HCT116 (cell line): ENCODE results near the gene SHROOM3. TPM values are rescaled to one million over a fixed set of nuclear protein-coding genes. Genes with fewer than 3 reads are reported as not detected.

ENCODE experiments used
- ATAC-seq: fragments of 200-7000 bp; cut with Tn5 transposase; 2 replicates; pipeline ENCODE4 v1.9.1; 2020; ENCODE audit warnings: mild to moderate bottlenecking, moderate library complexity
- BruUV-seq: library from RNA; stranded (reverse); fragments of 400-500 nt; replicated peaks from 2 replicates; lab custom pipeline; 2021; lab: Mats Ljungman, UMichigan
- CTCF ChIA-PET: fragments of 300-600 bp; sonication (Branson Sonifier 250); formaldehyde crosslinking; loops from one replicate; lab custom pipeline; 2021; ENCODE audit warnings: antibody characterized with exemption; lab: Charles Lee
- POLR2A ChIA-PET: fragments of 300-600, 350-600 bp; sonication (Branson Sonifier 250); formaldehyde crosslinking; loops from one replicate; lab custom pipeline; 2021; ENCODE audit warnings: antibody characterized with exemption; lab: Charles Lee
- RAD21 ChIA-PET, 2 experiments: fragments of 300-600 bp; sonication (Branson Sonifier 250); formaldehyde crosslinking; loops; one replicate each; lab custom pipeline; 2023; ENCODE audit warnings: low total read pairs in 2 of 2; ENCODE audit not compliant: uncharacterized antibody in 2 of 2, unreplicated experiment in 2 of 2, low non-redundant PET in 1 of 2; lab: Charles Lee
- DNase-seq: peaks from one replicate; pipeline ENCODE4 v3.0.0-alpha.2; 2010; ENCODE audit warnings: low read depth, low spot score
- H2AFZ ChIP-seq: fragments of 200-600 bp; shearing (Covaris generic), sonication (generic); 2 replicates; pipeline ENCODE4 v1.6.1; 2017; ENCODE audit warnings: low read depth, mixed run types, mixed read lengths, antibody characterized with exemption, low read length; ENCODE audit not compliant: poor library complexity, severe bottlenecking
- H3K27ac ChIP-seq: 2 replicates; pipeline ENCODE4 v1.5.1; 2012; ENCODE audit warnings: low read depth, low read length
- H3K27me3 ChIP-seq: fragments of 200-600 bp; sonication (generic); 2 replicates; pipeline ENCODE4 v1.6.1; 2016; ENCODE audit warnings: mixed run types, low read length, mixed read lengths; ENCODE audit not compliant: insufficient read depth
- H3K36me3 ChIP-seq, 2 experiments: fragments of 200-500 bp in 1 of 2; fragments of 200-600 bp in 1 of 2; sonication (Bioruptor generic) in 1 of 2; sonication (generic) in 1 of 2; 2 replicates each; pipeline versions ENCODE4 v1.5.1 to v1.6.1; 2014 to 2016; ENCODE audit warnings: low read length in 2 of 2, inconsistent platforms in 1 of 2, mixed read lengths in 1 of 2, mixed run types in 1 of 2; ENCODE audit not compliant: insufficient read depth in 2 of 2, control insufficient read depth in 1 of 2
- H3K4me1 ChIP-seq, 2 experiments: fragments of 200-600 bp in 1 of 2; sonication (generic) in 1 of 2; 2 replicates each; pipeline versions ENCODE4 v1.5.1 to v1.6.1; 2012 to 2017; ENCODE audit warnings: low read length in 2 of 2, inconsistent platforms in 1 of 2, mild to moderate bottlenecking in 1 of 2, mixed read lengths in 1 of 2, mixed run types in 1 of 2, moderate library complexity in 1 of 2; ENCODE audit not compliant: insufficient read depth in 2 of 2, control insufficient read depth in 1 of 2
- H3K4me2 ChIP-seq: fragments of 200-600 bp; sonication (generic); 2 replicates; pipeline ENCODE4 v1.6.1; 2017; ENCODE audit warnings: mixed run types, low read length, mixed read lengths
- H3K4me3 ChIP-seq, 2 experiments: fragments of 200-600 bp in 1 of 2; sonication (generic) in 1 of 2; replicated peaks in 1 of 2; 2 replicates each; pipeline ENCODE4 v1.5.1; 2011 to 2016; ENCODE audit warnings: low read length in 2 of 2, control low read depth in 1 of 2, low read depth in 1 of 2, mild to moderate bottlenecking in 1 of 2, mixed read lengths in 1 of 2, mixed run types in 1 of 2
- H3K79me2 ChIP-seq: fragments of 200-600 bp; sonication (generic); 2 replicates; pipeline ENCODE4 v1.6.1; 2017; ENCODE audit warnings: mild to moderate bottlenecking, mixed run types, low read length, moderate library complexity, mixed read lengths; ENCODE audit not compliant: insufficient read depth
- H3K9ac ChIP-seq: fragments of 200-600 bp; sonication (generic); 2 replicates; pipeline ENCODE4 v1.6.1; 2016; ENCODE audit warnings: low read length, mixed read lengths
- H3K9me2 ChIP-seq: fragments of 200-600 bp; sonication (generic), shearing (Covaris generic); 2 replicates; pipeline ENCODE4 v1.6.1; 2017; ENCODE audit warnings: mixed run types, mild to moderate bottlenecking, moderate library complexity; ENCODE audit not compliant: insufficient read depth
- H3K9me3 ChIP-seq, 2 experiments: fragments of 200-500 bp in 1 of 2; fragments of 200-600 bp in 1 of 2; sonication (Bioruptor generic) in 1 of 2; sonication (generic) in 1 of 2; 2 replicates each; pipeline ENCODE4 v1.6.1; 2014 to 2017; ENCODE audit warnings: low read length in 2 of 2, mixed read lengths in 2 of 2, inconsistent platforms in 1 of 2, low read depth in 1 of 2, mild to moderate bottlenecking in 1 of 2, mixed run types in 1 of 2, moderate library complexity in 1 of 2; ENCODE audit not compliant: control insufficient read depth in 1 of 2, insufficient read depth in 1 of 2
- H4K20me1 ChIP-seq: fragments of 200-600 bp; sonication (generic), shearing (Covaris generic); 2 replicates; pipeline ENCODE4 v1.6.1; 2017; ENCODE audit warnings: mixed run types, mild to moderate bottlenecking, moderate library complexity; ENCODE audit not compliant: insufficient read depth
- CEBPB ChIP-seq: IDR thresholded peaks from 2 replicates; pipeline ENCODE4 v1.6.1; 2012; ENCODE audit warnings: low read depth
- EGR1 ChIP-seq: IDR thresholded peaks from 2 replicates; pipeline ENCODE4 v1.6.1; 2012; ENCODE audit warnings: low read depth
- ELF1 ChIP-seq: IDR thresholded peaks from 2 replicates; pipeline ENCODE4 v1.6.1; 2012; ENCODE audit warnings: low read depth, borderline replicate concordance
- EZH2 ChIP-seq: fragments of 200-600 bp; sonication (generic); IDR thresholded peaks from 2 replicates; pipeline ENCODE4 v1.6.1; 2017; ENCODE audit warnings: antibody characterized with exemption, mixed run types
- EZH2phosphoT487 ChIP-seq: fragments of 200-600 bp; IDR thresholded peaks from 2 replicates; pipeline ENCODE4 v1.6.1; 2018; ENCODE audit warnings: antibody characterized with exemption, borderline replicate concordance
- FOSL1 ChIP-seq: IDR thresholded peaks from 2 replicates; pipeline ENCODE4 v1.6.1; 2012; ENCODE audit warnings: low read depth
- POLR2AphosphoS5 ChIP-seq: IDR thresholded peaks from 2 replicates; pipeline ENCODE4 v1.6.1; 2011; ENCODE audit warnings: mild to moderate bottlenecking, low read depth, low read length, moderate library complexity
- RAD21 ChIP-seq: IDR thresholded peaks from 2 replicates; pipeline ENCODE4 v1.6.1; 2012; ENCODE audit warnings: low read depth, mild to moderate bottlenecking
- SIN3A ChIP-seq: IDR thresholded peaks from 2 replicates; pipeline ENCODE4 v1.6.1; 2012; ENCODE audit warnings: low read depth
- SP1 ChIP-seq: IDR thresholded peaks from 2 replicates; pipeline ENCODE4 v1.6.1; 2012; ENCODE audit warnings: low read depth
- TCF7L2 ChIP-seq: IDR thresholded peaks from 2 replicates; pipeline ENCODE4 v1.7.0; 2011; ENCODE audit warnings: borderline replicate concordance, inconsistent platforms; ENCODE audit not compliant: insufficient read depth, insufficient read length; ENCODE audit errors: extremely low read depth
- ZNF274 ChIP-seq: fragments of 200-500 bp; sonication (Bioruptor generic); IDR thresholded peaks from 2 replicates; pipeline ENCODE4 v1.6.1; 2014; ENCODE audit warnings: mild to moderate bottlenecking, low read depth, low read length, inconsistent platforms
- intact Hi-C: fragments of 100-400 bp; cut with micrococcal nuclease; formaldehyde crosslinking; loops from 2 replicates; pipeline ENCODE4 v1.10.0; 2022
- total RNA-seq: library from RNA; stranded (reverse); gene quantifications from one replicate; pipeline ENCODE4 v1.2.1, GENCODE V29; 2021; ENCODE audit not compliant: unreplicated experiment
- TF ChIP-seq, protein P1 (sequence below): IDR thresholded peaks from 2 replicates; pipeline ENCODE4 v1.6.1; 2011; ENCODE audit warnings: mild to moderate bottlenecking, low read length, moderate library complexity; ENCODE audit not compliant: insufficient replicate concordance; ENCODE audit errors: extremely low read depth
- TF ChIP-seq, protein P2 (sequence below): IDR thresholded peaks from 2 replicates; pipeline ENCODE4 v1.6.1; 2012
- TF ChIP-seq, protein P3 (sequence below), 3 experiments: fragments of 200-600 bp in 1 of 3; sonication (generic) in 1 of 3; IDR thresholded peaks in 2 of 3; conservative IDR thresholded peaks in 1 of 3; 2 replicates each; pipeline ENCODE4 v1.5.1; 2012 to 2017; ENCODE audit warnings: low read depth in 2 of 3, low read length in 2 of 3, antibody characterized with exemption in 1 of 3, borderline replicate concordance in 1 of 3, control low read depth in 1 of 3, mild to moderate bottlenecking in 1 of 3, mixed read lengths in 1 of 3, mixed run types in 1 of 3, moderate library complexity in 1 of 3; ENCODE audit not compliant: insufficient read depth in 1 of 3

Gene SHROOM3
- total RNA-seq, 1 experiment from 2014 or later: 22.5 TPM

DNA sequence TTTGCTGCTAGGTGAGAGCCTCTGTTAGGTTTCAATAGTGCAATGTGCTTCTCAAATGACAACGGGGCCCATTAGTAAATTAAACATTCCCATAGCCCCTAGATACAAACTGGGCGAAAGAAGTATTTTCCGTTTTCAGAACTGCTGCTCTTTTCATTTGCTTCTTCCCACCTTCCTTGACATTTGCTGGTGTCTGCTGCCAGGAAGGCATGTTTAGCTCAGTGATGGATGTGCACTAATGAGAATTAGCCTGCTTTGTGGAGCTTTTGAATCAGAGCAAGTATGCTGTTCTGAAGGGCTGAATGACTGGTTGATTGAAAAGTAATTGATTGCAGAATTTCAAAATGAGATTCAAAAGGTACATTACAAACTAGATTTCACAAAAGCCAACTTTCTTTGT is 57.0 kb downstream of the SHROOM3 start:
- no TSS peak for BruUV-seq
- RAD21 ChIA-PET: no interaction called here
- no peak overlapping the region for H3K9ac ChIP-seq
- no peaks in the 10 kb centered on the region for H3K79me2 ChIP-seq
- no peak overlapping the region for H3K27ac ChIP-seq
- H3K4me3 ChIP-seq: no peak overlapping the region
- no peak overlapping the region for H3K4me2 ChIP-seq
- intact Hi-C loops: no loop called here
- no peak overlapping the region for H2AFZ ChIP-seq
- H3K9me2 ChIP-seq: no peaks in the 10 kb centered on the region
- no peaks in the 10 kb centered on the region; a peak in 1 of 4 replicates for H3K4me1 ChIP-seq
- POLR2A ChIA-PET: no interaction called here
- no peaks in the 10 kb centered on the region for H3K36me3 ChIP-seq
- H3K9me3 ChIP-seq: no peaks in the 10 kb centered on the region
- DNase-seq (no peak), ATAC-seq (no peak)
- H4K20me1 ChIP-seq: no peaks in the 10 kb centered on the region
- no peaks in the 10 kb centered on the region for H3K27me3 ChIP-seq
- TF ChIP-seq, protein P1, sequence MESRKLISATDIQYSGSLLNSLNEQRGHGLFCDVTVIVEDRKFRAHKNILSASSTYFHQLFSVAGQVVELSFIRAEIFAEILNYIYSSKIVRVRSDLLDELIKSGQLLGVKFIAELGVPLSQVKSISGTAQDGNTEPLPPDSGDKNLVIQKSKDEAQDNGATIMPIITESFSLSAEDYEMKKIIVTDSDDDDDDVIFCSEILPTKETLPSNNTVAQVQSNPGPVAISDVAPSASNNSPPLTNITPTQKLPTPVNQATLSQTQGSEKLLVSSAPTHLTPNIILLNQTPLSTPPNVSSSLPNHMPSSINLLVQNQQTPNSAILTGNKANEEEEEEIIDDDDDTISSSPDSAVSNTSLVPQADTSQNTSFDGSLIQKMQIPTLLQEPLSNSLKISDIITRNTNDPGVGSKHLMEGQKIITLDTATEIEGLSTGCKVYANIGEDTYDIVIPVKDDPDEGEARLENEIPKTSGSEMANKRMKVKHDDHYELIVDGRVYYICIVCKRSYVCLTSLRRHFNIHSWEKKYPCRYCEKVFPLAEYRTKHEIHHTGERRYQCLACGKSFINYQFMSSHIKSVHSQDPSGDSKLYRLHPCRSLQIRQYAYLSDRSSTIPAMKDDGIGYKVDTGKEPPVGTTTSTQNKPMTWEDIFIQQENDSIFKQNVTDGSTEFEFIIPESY: no peak
- TF ChIP-seq EGR1: no peak
- TF ChIP-seq CEBPB: no peak
- TF ChIP-seq, protein P2, sequence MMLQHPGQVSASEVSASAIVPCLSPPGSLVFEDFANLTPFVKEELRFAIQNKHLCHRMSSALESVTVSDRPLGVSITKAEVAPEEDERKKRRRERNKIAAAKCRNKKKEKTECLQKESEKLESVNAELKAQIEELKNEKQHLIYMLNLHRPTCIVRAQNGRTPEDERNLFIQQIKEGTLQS: no peak
- TF ChIP-seq EZH2phosphoT487: no peak
- CTCF ChIA-PET: no interaction called here

DNA sequence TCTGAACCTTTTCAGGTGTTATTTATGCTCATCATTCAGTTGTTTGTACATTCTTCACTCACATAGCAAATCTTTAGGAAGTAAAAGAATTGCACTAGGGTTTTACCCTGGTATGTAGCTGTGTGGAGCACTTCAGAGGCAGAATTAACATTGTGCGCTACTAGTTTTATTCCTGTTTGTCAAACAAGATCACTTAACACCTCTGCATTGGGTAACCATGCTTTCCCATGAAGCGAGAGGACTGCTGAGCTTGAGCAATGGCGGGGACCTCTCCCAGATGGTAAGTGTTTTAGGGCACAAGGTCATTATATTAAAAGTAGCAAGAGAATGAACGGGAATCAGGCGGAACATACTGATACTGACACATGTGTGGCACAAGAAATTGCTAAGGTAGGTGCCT is 59.2 kb downstream of the SHROOM3 start:
- no TSS peak for BruUV-seq
- no peak for ATAC-seq
- no peak for TF ChIP-seq SP1
- no peak for TF ChIP-seq POLR2AphosphoS5
- no peak for TF ChIP-seq RAD21
- TF ChIP-seq TCF7L2: no peak
- TF ChIP-seq, protein P3, sequence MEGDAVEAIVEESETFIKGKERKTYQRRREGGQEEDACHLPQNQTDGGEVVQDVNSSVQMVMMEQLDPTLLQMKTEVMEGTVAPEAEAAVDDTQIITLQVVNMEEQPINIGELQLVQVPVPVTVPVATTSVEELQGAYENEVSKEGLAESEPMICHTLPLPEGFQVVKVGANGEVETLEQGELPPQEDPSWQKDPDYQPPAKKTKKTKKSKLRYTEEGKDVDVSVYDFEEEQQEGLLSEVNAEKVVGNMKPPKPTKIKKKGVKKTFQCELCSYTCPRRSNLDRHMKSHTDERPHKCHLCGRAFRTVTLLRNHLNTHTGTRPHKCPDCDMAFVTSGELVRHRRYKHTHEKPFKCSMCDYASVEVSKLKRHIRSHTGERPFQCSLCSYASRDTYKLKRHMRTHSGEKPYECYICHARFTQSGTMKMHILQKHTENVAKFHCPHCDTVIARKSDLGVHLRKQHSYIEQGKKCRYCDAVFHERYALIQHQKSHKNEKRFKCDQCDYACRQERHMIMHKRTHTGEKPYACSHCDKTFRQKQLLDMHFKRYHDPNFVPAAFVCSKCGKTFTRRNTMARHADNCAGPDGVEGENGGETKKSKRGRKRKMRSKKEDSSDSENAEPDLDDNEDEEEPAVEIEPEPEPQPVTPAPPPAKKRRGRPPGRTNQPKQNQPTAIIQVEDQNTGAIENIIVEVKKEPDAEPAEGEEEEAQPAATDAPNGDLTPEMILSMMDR (IDR thresholded peaks at IDR 0.05 in 2 of 3, conservative IDR thresholded peaks at IDR 0.05 in 1 of 3; ENCODE audit: borderline replicate concordance in 1 of 3, insufficient read depth in 1 of 3, low read depth in 2 of 3, low read length in 2 of 3): no peak
- no peak for TF ChIP-seq EZH2phosphoT487
- TF ChIP-seq ELF1: no peak
- TF ChIP-seq SIN3A: no peak
- TF ChIP-seq EZH2: no peak
- TF ChIP-seq, protein P2: no peak
- no peak for TF ChIP-seq ZNF274
- TF ChIP-seq FOSL1: no peak
- TF ChIP-seq CEBPB: no peak

More for the DNA sequence above, 59.2 kb downstream of the SHROOM3 start:
- Histone ChIP-seq H2AFZ (no peak overlapping the region), H3K4me1 (no peaks in the 10 kb centered on the region), H4K20me1 (no peaks in the 10 kb centered on the region), H3K9me3 (no peaks in the 10 kb centered on the region), H3K27ac (no peak overlapping the region), H3K79me2 (no peaks in the 10 kb centered on the region), H3K9ac (no peak overlapping the region), H3K9me2 (no peaks in the 10 kb centered on the region), H3K4me2 (no peak overlapping the region), H3K27me3 (no peaks in the 10 kb centered on the region), H3K36me3 (no peaks in the 10 kb centered on the region), H3K4me3 (no peak overlapping the region)
- ChIA-PET RAD21 (no interaction called here), POLR2A (no interaction called here), CTCF (no interaction called here)
- no peak for DNase-seq
- intact Hi-C loops: no loop called here
